Stimulated activated CD8-positive, alpha-beta memory T cell treated with anti-CD3 and anti-CD28 coated beads, Interleukin-4, amount 100 ng/mL, for 4 hours (primary cell): Measurements from ENCODE around the gene DGKB.

Experiments
- DNase-seq, 2 donors: peaks; one replicate each; pipeline ENCODE4 v3.0.0-alpha.2; 2020; ENCODE audit warnings: low read depth in 2 of 2, low spot score in 1 of 2

DGKB gene

GRCh38 chr7:14398526-14398925 is 504.0 kb downstream of the DGKB start:
- DNase-seq: no peak

GRCh38 chr7:14395860-14396259 is 506.7 kb downstream of the DGKB start:
- DNase-seq: no peak

- no peak for DNase-seq
These were observed 507.8 kb downstream of the DGKB start for GRCh38 chr7:14394786-14395185.

DNA sequence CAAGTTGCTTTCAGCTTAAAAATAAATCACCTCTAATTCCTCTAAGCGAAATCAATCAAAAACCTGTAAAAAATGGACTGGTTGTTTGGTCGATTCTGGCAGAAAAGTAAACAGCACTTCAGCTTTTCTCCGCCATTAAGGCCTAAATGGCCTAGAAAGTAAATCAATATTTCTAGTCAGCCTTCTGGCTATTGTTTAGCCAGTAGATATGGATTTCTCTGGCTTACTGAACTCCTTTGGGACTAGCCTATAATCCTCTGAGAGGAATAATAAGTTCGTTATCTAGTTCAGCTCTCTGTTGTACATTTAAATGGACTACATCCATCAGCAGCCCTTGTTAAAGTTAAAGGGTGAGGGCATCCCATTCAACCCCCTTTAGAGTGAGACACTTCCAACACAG is 513.0 kb downstream of the DGKB start:
- DNase-seq: no peak

DNA sequence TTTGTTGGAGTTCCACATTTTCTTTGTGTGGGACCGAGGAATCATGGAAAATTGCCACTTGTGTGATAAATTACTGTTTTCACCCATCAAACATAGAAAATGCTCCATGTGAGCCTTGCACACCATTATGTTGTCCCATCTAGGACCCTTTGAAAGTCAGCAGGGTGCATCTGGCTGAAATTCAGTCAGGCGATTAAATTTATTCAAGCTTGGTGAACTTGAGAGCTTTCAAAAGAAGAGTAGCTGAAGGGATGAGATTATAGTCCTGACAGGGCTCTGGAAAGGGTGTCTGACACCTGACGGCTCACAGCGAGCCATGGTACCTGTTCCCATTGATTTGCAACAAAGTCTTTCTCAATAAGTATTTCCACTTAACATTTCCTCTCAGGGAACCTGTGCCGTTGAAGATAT is 513.4 kb downstream of the DGKB start:
- DNase-seq: no peak

GRCh38 chr7:14385074-14385473 is 517.5 kb downstream of the DGKB start:
- DNase-seq: no peak

- DNase-seq: no peak
These were observed 520.6 kb downstream of the DGKB start for GRCh38 chr7:14381936-14382335.

DNA sequence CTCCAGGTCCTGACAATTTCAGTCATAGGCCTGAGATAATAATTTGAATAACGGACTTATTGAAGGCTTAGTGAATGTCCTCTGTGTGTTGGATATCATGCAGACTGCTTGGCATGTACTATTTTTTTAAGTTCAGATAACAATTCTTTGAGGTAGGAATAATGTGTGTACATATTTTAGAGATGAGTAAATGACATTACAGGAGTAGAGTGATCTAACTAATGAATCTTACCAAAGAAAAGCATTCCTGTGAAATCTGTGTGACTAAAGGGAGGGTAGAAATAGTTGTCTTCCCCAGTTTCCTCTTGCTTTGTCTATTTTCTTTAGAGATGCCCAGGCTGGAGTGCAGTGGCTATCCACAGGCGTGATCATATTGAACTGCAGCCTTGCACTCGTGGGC is 521.2 kb downstream of the DGKB start:
- DNase-seq: no peak

GRCh38 chr7:14380881-14381280 is 521.7 kb downstream of the DGKB start:
- DNase-seq: no peak

- DNase-seq: no peak
These were observed 524.8 kb downstream of the DGKB start for GRCh38 chr7:14377646-14378266.

GRCh38 chr7:14376711-14377110 is 525.8 kb downstream of the DGKB start:
- DNase-seq: no peak

DNA sequence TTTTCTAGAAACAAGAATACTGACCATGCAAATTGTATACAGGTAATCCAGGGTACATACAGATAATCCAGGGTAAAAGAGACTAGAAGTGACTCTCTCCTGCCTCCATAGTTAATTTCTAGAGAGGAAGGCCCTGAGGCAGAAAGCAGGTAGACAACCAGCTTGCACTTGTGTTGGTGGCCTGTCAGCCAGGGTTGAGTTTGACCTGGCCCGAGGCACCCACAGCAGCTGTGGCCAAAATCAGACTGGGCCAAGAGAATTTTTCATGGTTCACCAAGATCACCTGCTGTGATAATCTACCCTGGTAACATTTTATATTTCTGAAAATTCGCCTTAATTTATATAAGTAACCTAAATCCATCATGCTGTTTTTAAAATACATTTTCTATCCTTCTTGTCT is 526.6 kb downstream of the DGKB start:
- DNase-seq: no peak

GRCh38 chr7:14374336-14374735 is 528.2 kb downstream of the DGKB start:
- no peak for DNase-seq

DNA sequence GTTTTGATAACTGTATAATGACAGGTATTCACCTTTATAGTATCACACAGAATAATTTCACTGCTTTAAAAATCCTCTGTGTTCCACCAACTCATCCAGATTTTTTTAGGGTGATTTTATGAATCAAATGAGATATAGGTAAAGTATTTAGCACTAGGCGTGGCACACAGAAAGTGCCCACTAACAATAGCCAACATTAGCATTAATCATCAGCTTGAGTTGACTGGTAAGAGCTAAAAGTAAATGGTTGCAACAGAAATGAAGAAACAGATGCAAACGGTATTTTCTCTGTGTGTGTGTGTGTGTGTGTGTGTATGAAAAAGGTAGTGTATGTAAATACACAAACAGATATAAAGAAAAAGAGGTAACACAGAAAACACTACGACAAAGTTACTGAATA is 534.3 kb downstream of the DGKB start:
- no peak for DNase-seq

GRCh38 chr7:14351167-14351566 is 551.4 kb downstream of the DGKB start:
- DNase-seq: no peak

DNA sequence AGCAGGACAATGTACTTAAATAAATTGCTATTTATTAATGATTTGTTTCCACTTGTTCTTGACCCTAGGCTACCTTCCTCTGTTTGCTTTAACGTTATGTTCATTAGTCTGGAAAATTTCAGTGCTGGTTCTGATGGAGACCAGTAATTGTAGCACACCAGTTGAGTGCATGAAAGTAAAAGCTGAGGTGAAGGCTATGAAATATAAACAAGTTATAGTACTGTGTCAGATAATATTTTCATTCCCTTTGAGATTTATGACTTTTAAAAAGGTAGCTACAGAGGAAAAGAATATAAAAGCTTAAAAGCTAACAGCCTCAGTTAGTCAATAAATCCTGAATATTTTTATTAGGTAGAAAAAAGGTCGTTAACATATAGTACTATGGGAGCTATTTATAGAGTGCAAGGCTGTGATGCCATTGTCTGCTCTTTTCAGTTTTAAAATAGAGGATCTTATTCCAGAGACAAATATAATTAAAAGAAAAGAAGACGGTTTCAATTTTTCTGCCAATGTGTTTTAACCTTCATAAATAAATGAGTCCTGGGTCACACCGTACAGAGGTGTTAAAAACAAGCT is 561.3 kb downstream of the DGKB start:
- no peak for DNase-seq

GRCh38 chr7:14340393-14341074 is 562.0 kb downstream of the DGKB start:
- no peak for DNase-seq

DNA sequence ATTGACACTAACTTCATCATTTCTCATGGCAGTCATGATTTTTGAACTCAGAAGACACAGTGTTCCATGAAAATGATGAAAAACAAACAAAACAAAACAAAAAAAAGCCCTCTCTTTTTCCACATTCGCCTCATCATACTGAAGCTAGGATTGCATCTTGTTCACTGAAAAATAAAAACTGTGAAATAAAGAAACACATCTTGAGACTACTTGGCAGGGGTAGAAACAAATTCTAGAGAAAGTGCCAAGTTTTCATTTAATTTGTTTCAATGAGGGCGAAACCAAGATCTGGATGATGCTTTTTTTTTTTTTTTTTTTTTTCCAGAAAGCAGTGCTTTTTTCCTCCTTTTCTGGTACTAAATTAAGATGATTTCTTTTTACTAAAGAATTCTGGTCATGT is 562.7 kb downstream of the DGKB start:
- no peak for DNase-seq

GRCh38 chr7:14336256-14336655 is 566.3 kb downstream of the DGKB start:
- no peak for DNase-seq

DNA sequence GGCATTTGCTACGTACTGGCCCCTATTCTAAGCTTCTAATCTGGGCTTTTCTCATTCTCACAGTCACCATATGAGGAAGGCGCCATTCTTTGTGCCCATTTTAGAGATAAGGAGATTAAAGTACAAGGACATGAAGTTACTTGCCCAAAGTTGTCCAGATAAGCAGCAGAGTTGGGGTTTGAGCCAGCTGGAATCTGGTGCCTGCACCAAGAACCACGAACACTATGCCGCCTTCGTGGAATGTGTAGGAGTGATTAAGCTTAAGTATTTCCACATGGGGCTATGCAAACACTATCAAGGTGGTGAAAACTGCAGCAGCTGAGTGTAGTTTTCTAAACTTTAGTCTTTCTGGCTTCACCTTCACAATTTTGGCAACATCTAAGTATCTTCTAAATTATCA is 570.4 kb downstream of the DGKB start:
- no peak for DNase-seq

- no peak for DNase-seq
These were observed 577.8 kb downstream of the DGKB start for GRCh38 chr7:14324767-14325166.

GRCh38 chr7:14322724-14323123 is 579.8 kb downstream of the DGKB start:
- DNase-seq: no peak

DNA sequence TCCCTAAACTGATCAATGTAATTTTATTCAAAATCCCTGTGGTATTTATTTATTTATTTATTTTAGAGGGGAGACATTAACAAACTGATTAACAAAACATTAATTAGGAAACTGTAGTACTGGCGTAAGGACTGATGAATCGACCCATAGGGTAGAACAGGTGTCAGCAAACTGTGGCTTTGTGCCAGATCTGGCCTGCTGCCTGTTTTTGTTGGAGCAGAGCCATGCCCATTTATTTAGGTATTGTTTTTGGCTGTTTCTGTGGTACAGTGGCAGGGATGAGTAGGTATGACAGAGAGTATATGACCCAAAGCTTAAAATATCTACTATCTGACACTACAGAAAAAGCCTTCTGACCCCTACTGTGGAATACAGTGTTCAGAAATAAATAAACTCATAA is 580.6 kb downstream of the DGKB start:
- no peak for DNase-seq
